IPS-15b (cell line): ENCODE data around the gene CFAP70.

Experiments
- H3K27me3 ChIP-seq: one replicate; pipeline ENCODE4 v1.6.1; 2013; ENCODE audit warnings: low read length; ENCODE audit not compliant: control insufficient read depth, insufficient read depth
- H3K36me3 ChIP-seq: one replicate; pipeline ENCODE4 v1.6.1; 2013; ENCODE audit warnings: low read length; ENCODE audit not compliant: control insufficient read depth, insufficient read depth
- H3K4me1 ChIP-seq: one replicate; pipeline ENCODE4 v1.6.1; 2013; ENCODE audit warnings: mild to moderate bottlenecking, low read length; ENCODE audit not compliant: control insufficient read depth, insufficient read depth
- H3K4me3 ChIP-seq: one replicate; pipeline ENCODE4 v1.5.1; 2013; ENCODE audit warnings: low read depth, low read length
- H3K9ac ChIP-seq: one replicate; pipeline ENCODE4 v1.6.1; 2013; ENCODE audit warnings: low read depth, mild to moderate bottlenecking, low read length
- H3K9me3 ChIP-seq: one replicate; pipeline ENCODE4 v1.6.1; 2013; ENCODE audit warnings: mild to moderate bottlenecking, low read length; ENCODE audit not compliant: control insufficient read depth, insufficient read depth

The CFAP70 gene

DNA sequence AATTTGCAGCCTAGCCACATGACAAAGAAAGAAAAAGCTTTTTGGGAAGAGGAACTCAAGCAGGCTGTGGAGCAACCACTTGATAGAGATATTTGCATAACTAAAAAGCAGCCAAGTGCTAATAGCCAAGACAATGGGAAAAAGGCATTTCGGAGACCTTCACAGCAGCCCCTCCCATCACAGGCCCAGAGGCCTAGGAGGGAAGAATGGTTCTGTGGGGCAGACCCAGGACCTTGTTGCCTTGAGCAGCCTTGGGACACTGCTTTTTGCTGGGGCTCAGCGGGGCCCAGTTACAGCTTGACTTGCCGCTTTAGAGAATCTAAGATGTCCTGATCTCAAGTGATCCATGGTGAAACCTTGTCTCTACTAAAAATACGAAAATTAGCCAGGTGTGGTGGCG, 152.3 kb downstream of the CFAP70 start:
- Histone ChIP-seq H3K9ac (no peak overlapping the region), H3K36me3 (no peaks in the 10 kb centered on the region), H3K4me1 (no peaks in the 10 kb centered on the region), H3K4me3 (no peak overlapping the region), H3K27me3 (no peaks in the 10 kb centered on the region), H3K9me3 (peaks cover 15% of the 10 kb centered on the region)

DNA sequence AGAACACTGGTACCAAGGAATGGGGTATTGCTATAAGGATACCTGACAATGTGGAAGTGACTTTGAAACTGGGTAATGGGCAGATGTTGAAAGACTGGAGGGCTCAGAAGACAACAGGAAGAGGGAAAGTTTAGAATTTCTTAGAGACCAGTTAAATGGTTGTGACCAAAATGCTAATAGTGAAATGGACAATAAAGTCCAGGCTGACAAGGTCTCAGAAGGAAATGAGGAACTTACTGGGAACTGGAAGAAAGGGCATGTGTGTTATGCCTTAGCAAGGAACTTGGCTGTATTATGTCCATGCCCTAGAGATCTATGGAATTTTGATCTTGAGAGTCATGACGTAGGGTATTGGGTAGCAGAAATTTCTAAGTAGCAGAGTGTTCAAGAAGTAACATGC, 152.8 kb downstream of the CFAP70 start:
- no peak overlapping the region for H3K4me3 ChIP-seq
- no peaks in the 10 kb centered on the region for H3K27me3 ChIP-seq
- no peaks in the 10 kb centered on the region for H3K4me1 ChIP-seq
- H3K9me3 ChIP-seq: peaks cover 15% of the 10 kb centered on the region
- H3K36me3 ChIP-seq: no peaks in the 10 kb centered on the region
- no peak overlapping the region for H3K9ac ChIP-seq

DNA sequence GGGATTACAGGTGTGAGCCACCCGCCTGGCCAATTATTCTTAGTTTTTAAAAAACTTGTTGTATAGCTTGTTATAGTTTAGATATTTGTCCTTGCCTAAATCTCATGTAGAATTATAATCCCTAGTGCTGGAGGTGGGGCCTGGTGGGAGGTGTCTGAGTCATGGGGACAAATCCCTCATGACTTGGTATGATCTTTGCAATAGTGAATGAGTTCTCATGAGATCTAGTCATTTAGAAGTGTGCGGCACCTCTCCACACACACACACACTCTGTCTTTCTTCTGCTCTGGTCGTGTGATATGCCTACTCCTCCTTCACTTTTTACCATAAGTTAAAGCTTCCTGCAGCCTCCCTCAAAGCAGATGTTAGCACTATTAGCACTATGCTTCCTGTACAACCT, 153.6 kb downstream of the CFAP70 start:
- H3K9ac ChIP-seq: no peak overlapping the region
- peaks cover 15% of the 10 kb centered on the region for H3K9me3 ChIP-seq
- H3K36me3 ChIP-seq: no peaks in the 10 kb centered on the region
- no peaks in the 10 kb centered on the region for H3K27me3 ChIP-seq
- H3K4me1 ChIP-seq: no peaks in the 10 kb centered on the region
- H3K4me3 ChIP-seq: no peak overlapping the region
